Activated CD4-positive, alpha-beta T cell treated with anti-CD3 and anti-CD28 coated beads, Interleukin-2, amount 10 ng/mL, durations not matched to agents 24 days and 14 days (primary cell): ENCODE data around the gene KSR2. TPM values are rescaled to one million over a fixed set of nuclear protein-coding genes. Genes with fewer than 3 reads are reported as not detected.

Experiments used
- DNase-seq: peaks from one replicate; pipeline ENCODE4 v3.0.0; 2022
- H3K27ac Mint-ChIP-seq: one replicate; pipeline ENCODE4 v1.8.0; 2022; ENCODE audit warnings: mild to moderate bottlenecking, mixed read lengths
- H3K27me3 Mint-ChIP-seq: one replicate; pipeline ENCODE4 v1.8.0; 2022; ENCODE audit warnings: mixed read lengths
- H3K36me3 Mint-ChIP-seq: one replicate; pipeline ENCODE4 v1.8.0; 2022; ENCODE audit warnings: low read depth, mild to moderate bottlenecking, mixed read lengths
- H3K4me1 Mint-ChIP-seq: one replicate; pipeline ENCODE4 v1.8.0; 2021; ENCODE audit warnings: mixed read lengths
- H3K4me3 Mint-ChIP-seq: one replicate; pipeline ENCODE4 v1.8.0; 2022; ENCODE audit warnings: mild to moderate bottlenecking, moderate library complexity, mixed read lengths
- H3K9me3 Mint-ChIP-seq: one replicate; pipeline ENCODE4 v1.8.0; 2021; ENCODE audit warnings: mixed read lengths
- intact Hi-C: fragments of 100-400 bp; cut with micrococcal nuclease; formaldehyde crosslinking; loops from one replicate; pipeline ENCODE4 v1.15.1; 2023
- total RNA-seq: library from RNA; stranded (reverse); gene quantifications from 2 replicates; pipeline ENCODE4 v1.2.3, GENCODE V29; 2022

Gene KSR2
- total RNA-seq, 1 donor from 2014 or later, result 0.02 TPM

- Mint-ChIP-seq H3K4me3 (no peak overlapping the region), H3K36me3 (no peaks in the 10 kb centered on the region)
Measured at GRCh38 chr12:117674763-117675162, 294.0 kb downstream of the KSR2 start.

DNA sequence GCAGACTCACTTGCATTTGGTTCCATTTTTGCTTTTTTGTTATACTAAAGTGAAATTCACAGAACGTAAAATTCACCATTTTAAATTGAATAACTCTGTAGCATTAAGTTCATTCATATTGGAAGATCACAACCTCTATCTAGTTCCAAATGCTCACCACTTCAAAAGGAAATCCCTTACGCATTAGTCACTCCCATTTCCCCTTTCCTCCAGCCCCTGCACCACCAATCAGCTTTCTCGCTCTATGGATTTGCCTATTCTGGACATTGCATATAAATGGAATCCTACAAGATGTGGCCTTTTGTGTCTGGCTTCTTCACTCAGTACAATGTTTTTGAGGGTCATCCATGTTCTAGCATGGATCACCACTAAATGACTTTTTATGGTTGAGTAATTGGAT is 294.5 kb downstream of the KSR2 start:
- DNase-seq, result no peak
- H3K27me3 Mint-ChIP-seq, result no peaks in the 10 kb centered on the region
- H3K9me3 Mint-ChIP-seq, result no peaks in the 10 kb centered on the region
- no peaks in the 10 kb centered on the region for H3K36me3 Mint-ChIP-seq
- H3K4me1 Mint-ChIP-seq, result no peaks in the 10 kb centered on the region
- intact Hi-C loops, result no loop called here
- H3K4me3 Mint-ChIP-seq, result no peak overlapping the region
- no peak overlapping the region for H3K27ac Mint-ChIP-seq

More at GRCh38 chr12:117674763-117675162, 294.0 kb downstream of the KSR2 start:
- Mint-ChIP-seq H3K9me3 (no peaks in the 10 kb centered on the region), H3K27me3 (no peaks in the 10 kb centered on the region), H3K27ac (no peak overlapping the region), H3K4me1 (no peaks in the 10 kb centered on the region)
- intact Hi-C loops, result no loop called here
- DNase-seq, result no peak

GRCh38 chr12:117671734-117672133 is 297.1 kb downstream of the KSR2 start:
- Mint-ChIP-seq H3K9me3 (no peaks in the 10 kb centered on the region), H3K27me3 (no peaks in the 10 kb centered on the region), H3K4me1 (no peaks in the 10 kb centered on the region), H3K27ac (no peak overlapping the region), H3K4me3 (no peak overlapping the region), H3K36me3 (no peaks in the 10 kb centered on the region)
- DNase-seq, result no peak
- intact Hi-C loops, result no loop called here

DNA sequence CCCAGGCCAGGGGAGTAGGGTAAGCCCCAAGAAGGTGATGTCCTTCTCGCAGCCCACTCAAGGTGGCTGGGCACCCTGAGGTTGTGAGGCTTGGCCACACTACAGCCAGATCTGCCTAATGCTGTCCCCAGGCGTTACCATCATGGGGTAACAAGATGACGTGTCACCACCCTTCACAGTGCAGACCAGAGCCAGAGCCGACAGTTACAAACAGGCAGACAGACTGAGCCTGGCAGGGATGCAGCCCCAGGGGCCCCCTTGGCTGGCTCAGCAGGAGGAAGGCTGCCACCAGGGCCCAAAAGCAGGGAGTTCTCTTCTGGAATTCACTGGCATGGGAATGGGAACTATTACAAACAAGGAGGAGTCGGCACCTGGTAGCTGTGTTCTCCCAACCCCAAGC is 304.6 kb downstream of the KSR2 start:
- Mint-ChIP-seq H3K27ac (no peak overlapping the region), H3K9me3 (no peaks in the 10 kb centered on the region), H3K4me1 (no peaks in the 10 kb centered on the region), H3K27me3 (no peaks in the 10 kb centered on the region), H3K4me3 (no peak overlapping the region), H3K36me3 (no peaks in the 10 kb centered on the region)
- no peak for DNase-seq
- intact Hi-C loops, result no loop called here

- Mint-ChIP-seq H3K4me1 (no peaks in the 10 kb centered on the region), H3K9me3 (no peaks in the 10 kb centered on the region), H3K4me3 (no peak overlapping the region), H3K36me3 (no peaks in the 10 kb centered on the region), H3K27ac (no peak overlapping the region), H3K27me3 (no peaks in the 10 kb centered on the region)
- DNase-seq, result no peak
- intact Hi-C loops, result no loop called here
Measured at GRCh38 chr12:117662620-117663395, 306.0 kb downstream of the KSR2 start.

DNA sequence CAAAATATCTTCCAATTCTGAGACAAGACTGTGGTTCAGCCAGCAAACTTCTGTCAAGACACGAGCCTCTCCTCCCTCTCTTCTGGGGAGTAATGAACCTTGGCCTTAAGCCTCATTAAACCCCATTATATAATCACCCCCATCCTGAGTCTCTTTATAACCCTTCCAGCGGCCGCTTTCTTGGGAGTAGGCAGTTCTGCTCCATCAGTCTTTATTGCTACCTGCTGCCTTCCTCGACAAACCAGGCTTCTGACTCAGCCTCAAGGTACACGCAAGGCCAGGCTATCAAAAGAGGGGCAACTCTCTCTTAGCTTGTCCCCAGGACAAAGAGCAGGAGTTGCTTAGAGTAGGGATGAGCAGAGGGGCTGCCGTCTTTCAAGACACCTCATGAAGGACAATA is 306.6 kb downstream of the KSR2 start:
- intact Hi-C loops, result no loop called here

GRCh38 chr12:117661471-117661870 is 307.3 kb downstream of the KSR2 start:
- Mint-ChIP-seq H3K9me3 (no peaks in the 10 kb centered on the region), H3K36me3 (no peaks in the 10 kb centered on the region), H3K4me3 (no peak overlapping the region), H3K27me3 (no peaks in the 10 kb centered on the region), H3K4me1 (no peaks in the 10 kb centered on the region), H3K27ac (no peak overlapping the region)
- DNase-seq, result no peak
- intact Hi-C loops, result no loop called here

More for the DNA sequence above, 306.6 kb downstream of the KSR2 start:
- no peaks in the 10 kb centered on the region for H3K36me3 Mint-ChIP-seq
- H3K27ac Mint-ChIP-seq, result no peak overlapping the region
- H3K27me3 Mint-ChIP-seq, result no peaks in the 10 kb centered on the region
- DNase-seq, result no peak
- H3K9me3 Mint-ChIP-seq, result no peaks in the 10 kb centered on the region
- H3K4me3 Mint-ChIP-seq, result no peak overlapping the region
- H3K4me1 Mint-ChIP-seq, result no peaks in the 10 kb centered on the region

DNA sequence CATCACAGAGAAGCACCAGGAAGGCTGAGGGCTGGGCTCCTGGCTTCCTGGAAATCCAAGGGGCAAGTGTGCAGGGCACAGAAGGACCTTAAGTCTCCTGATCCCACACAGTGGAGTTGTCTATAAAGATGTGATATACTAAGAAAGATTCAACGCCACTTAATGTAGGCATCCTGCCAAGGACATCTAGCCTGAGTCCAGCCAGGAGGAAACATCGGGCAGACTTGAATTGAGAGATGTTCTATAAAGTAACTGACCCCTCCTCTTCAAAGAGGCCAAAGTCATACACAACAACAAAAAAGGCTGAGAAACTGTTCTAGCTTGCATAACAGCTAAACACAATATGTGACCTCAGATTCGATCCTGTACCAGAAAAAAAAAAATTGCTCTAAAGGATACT is 307.9 kb downstream of the KSR2 start:
- DNase-seq, result no peak
- H3K27ac Mint-ChIP-seq, result no peak overlapping the region
- intact Hi-C loops, result no loop called here
- no peaks in the 10 kb centered on the region for H3K4me1 Mint-ChIP-seq
- no peaks in the 10 kb centered on the region for H3K36me3 Mint-ChIP-seq
- H3K9me3 Mint-ChIP-seq, result no peaks in the 10 kb centered on the region
- H3K4me3 Mint-ChIP-seq, result no peak overlapping the region
- no peaks in the 10 kb centered on the region for H3K27me3 Mint-ChIP-seq

DNA sequence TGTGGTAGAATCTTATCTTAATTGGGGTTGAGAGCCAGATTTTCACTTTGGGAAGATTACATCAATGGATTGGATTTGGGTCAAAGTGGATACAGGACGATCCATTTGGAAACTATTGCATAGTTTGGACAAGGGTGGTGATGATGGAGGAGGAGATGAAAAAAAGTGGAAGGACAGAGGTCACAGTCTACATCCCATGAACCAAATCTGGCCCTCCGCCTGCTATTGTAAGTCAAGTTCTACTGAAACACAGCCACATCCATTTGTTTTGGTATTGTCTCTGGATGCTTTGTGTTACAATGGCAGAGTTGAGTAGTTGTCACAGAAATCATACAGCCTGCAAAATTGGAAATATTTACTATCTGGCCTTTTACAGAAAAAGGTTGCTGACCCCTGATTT is 310.6 kb downstream of the KSR2 start:
- H3K4me3 Mint-ChIP-seq, result no peak overlapping the region
- no peak overlapping the region for H3K27ac Mint-ChIP-seq
- H3K36me3 Mint-ChIP-seq, result no peaks in the 10 kb centered on the region
- no peaks in the 10 kb centered on the region for H3K9me3 Mint-ChIP-seq
- no peak for DNase-seq
- intact Hi-C loops, result no loop called here
- H3K27me3 Mint-ChIP-seq, result no peaks in the 10 kb centered on the region
- H3K4me1 Mint-ChIP-seq, result no peaks in the 10 kb centered on the region

DNA sequence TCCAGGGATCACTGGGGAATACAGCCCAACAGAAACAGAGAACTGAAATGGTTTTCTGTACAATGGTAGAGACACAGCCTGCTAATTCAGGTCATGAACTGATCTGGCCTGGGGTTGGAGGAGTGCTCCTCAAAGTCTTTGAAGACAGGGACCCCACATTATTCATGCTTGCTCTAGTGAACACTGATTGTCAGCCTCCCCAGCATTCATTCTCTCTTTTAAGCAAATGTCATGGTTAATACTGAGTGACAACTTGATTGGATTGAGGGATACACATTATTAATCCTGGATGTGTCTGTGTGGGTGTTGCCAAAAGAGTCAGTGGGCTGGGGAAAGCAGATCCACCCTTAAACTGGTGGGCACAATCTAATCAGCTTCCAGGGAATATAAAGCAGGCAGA is 319.0 kb downstream of the KSR2 start:
- H3K9me3 Mint-ChIP-seq, result no peaks in the 10 kb centered on the region
- no peaks in the 10 kb centered on the region for H3K4me1 Mint-ChIP-seq
- no peak for DNase-seq
- no peak overlapping the region for H3K27ac Mint-ChIP-seq
- intact Hi-C loops, result no loop called here
- H3K36me3 Mint-ChIP-seq, result no peaks in the 10 kb centered on the region
- H3K27me3 Mint-ChIP-seq, result no peaks in the 10 kb centered on the region
- no peak overlapping the region for H3K4me3 Mint-ChIP-seq

GRCh38 chr12:117646520-117646919 is 322.3 kb downstream of the KSR2 start:
- intact Hi-C loops, result no loop called here
- Mint-ChIP-seq H3K4me1 (no peaks in the 10 kb centered on the region), H3K36me3 (no peaks in the 10 kb centered on the region)

DNA sequence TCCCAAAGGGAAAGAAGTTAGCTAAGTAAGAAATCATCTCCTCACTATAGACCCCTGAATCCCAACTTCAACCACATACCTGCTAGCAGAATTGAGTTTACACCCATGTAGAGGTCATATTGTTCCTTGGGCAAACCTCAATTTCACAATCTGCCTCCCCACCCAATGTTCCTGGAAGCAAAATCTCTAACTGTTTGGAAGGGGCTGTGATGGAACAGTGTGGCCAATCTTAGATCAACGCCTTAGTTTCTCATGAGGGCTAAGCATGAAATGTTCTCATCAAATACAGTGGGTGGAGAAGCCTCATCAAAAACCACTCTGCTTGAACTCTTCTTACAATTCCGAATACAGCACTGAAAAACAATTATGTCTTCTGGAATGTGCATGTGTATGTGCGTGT is 323.3 kb downstream of the KSR2 start:
- H3K4me1 Mint-ChIP-seq, result no peaks in the 10 kb centered on the region
- H3K27me3 Mint-ChIP-seq, result no peaks in the 10 kb centered on the region
- intact Hi-C loops, result no loop called here
- H3K9me3 Mint-ChIP-seq, result no peaks in the 10 kb centered on the region
- H3K36me3 Mint-ChIP-seq, result no peaks in the 10 kb centered on the region
- DNase-seq, result no peak
- H3K27ac Mint-ChIP-seq, result no peak overlapping the region
- no peak overlapping the region for H3K4me3 Mint-ChIP-seq

More at GRCh38 chr12:117646520-117646919, 322.3 kb downstream of the KSR2 start:
- Mint-ChIP-seq H3K4me3 (no peak overlapping the region), H3K27ac (no peak overlapping the region), H3K27me3 (no peaks in the 10 kb centered on the region), H3K9me3 (no peaks in the 10 kb centered on the region)
- DNase-seq, result no peak

DNA sequence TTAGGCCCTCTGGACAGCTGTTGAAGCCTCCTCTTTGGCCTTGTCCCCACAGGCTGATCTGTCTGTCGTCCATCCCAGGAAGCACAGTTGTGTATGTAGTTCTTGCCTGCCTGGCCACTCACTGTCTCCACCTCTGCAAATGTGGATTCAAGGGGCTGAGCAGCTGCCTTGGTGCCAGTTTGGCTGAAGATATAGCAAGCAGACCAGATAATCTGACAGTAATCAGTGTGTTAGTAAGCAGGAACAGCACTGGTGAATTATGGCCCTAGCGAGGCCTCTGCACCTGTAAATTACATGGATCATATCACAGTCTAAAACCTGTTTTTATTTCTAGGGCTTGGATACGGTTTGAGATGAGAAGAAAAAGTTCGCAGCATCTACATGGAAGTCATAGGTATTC is 324.8 kb downstream of the KSR2 start:
- intact Hi-C loops, result no loop called here
- no peak overlapping the region for H3K27ac Mint-ChIP-seq
- no peaks in the 10 kb centered on the region for H3K9me3 Mint-ChIP-seq
- H3K36me3 Mint-ChIP-seq, result no peaks in the 10 kb centered on the region
- no peak for DNase-seq
- H3K27me3 Mint-ChIP-seq, result no peaks in the 10 kb centered on the region
- H3K4me3 Mint-ChIP-seq, result no peak overlapping the region
- H3K4me1 Mint-ChIP-seq, result no peaks in the 10 kb centered on the region

GRCh38 chr12:117641885-117642284 is 326.9 kb downstream of the KSR2 start:
- Mint-ChIP-seq H3K9me3 (no peaks in the 10 kb centered on the region), H3K27ac (no peak overlapping the region), H3K27me3 (no peaks in the 10 kb centered on the region), H3K4me1 (no peaks in the 10 kb centered on the region), H3K4me3 (no peak overlapping the region), H3K36me3 (no peaks in the 10 kb centered on the region)
- intact Hi-C loops, result no loop called here
- DNase-seq, result no peak

DNA sequence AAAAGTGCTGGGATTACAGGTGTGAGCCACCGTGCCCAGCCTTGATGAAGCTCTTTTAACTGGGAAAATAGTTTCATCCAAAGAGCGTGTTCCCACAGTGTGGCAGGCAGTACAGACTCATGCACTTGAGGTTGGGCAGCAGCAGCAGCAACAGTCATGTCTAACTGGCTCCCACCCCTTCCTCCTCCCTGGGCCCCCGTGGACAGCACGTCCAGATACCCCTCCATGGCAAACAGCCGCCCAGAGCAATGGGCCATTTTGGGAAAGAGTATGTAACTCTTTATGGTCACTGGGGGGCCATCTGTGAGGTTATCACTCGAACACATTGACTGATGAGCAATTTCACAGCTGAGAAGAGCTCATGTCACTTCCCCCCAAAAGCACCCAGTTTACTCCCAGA is 328.3 kb downstream of the KSR2 start:
- H3K36me3 Mint-ChIP-seq, result no peaks in the 10 kb centered on the region
- DNase-seq, result no peak
- no peaks in the 10 kb centered on the region for H3K9me3 Mint-ChIP-seq
- H3K27me3 Mint-ChIP-seq, result no peaks in the 10 kb centered on the region
- no peak overlapping the region for H3K4me3 Mint-ChIP-seq
- no peaks in the 10 kb centered on the region for H3K4me1 Mint-ChIP-seq
- H3K27ac Mint-ChIP-seq, result no peak overlapping the region
- intact Hi-C loops, result no loop called here
